DND-41 (cell line): ENCODE results near the gene ACSF3.

Source experiments
- ATAC-seq: fragments of 200-7000 bp; cut with Tn5 transposase; 3 replicates; pipeline ENCODE4 v1.9.1; 2021; ENCODE audit warnings: low read depth; ENCODE audit not compliant: insufficient read depth
- DNase-seq: peaks from one replicate; pipeline ENCODE4 v3.0.0-alpha.2; 2020
- H2AFZ ChIP-seq: 2 replicates; pipeline ENCODE4 v1.6.0; 2012; ENCODE audit warnings: low read depth, low read length
- H3K27ac ChIP-seq: 2 replicates; pipeline ENCODE4 v1.5.1; 2012; ENCODE audit warnings: low read length, inconsistent platforms
- H3K27me3 ChIP-seq: fragments of 200-600 bp; sonication (generic); 2 replicates; pipeline ENCODE4 v1.6.0; 2012; ENCODE audit warnings: low read length, mild to moderate bottlenecking, inconsistent platforms; ENCODE audit not compliant: insufficient read depth, poor library complexity
- H3K36me3 ChIP-seq: 2 replicates; pipeline ENCODE4 v1.5.1; 2012; ENCODE audit warnings: low read length, inconsistent platforms; ENCODE audit not compliant: insufficient read depth
- H3K4me1 ChIP-seq: 2 replicates; pipeline ENCODE4 v1.5.1; 2012; ENCODE audit warnings: mild to moderate bottlenecking, low read length; ENCODE audit not compliant: insufficient read depth
- H3K4me2 ChIP-seq: 2 replicates; pipeline ENCODE4 v1.6.0; 2012; ENCODE audit warnings: mild to moderate bottlenecking, moderate library complexity, low read length, inconsistent platforms; ENCODE audit not compliant: insufficient read depth
- H3K4me3 ChIP-seq, 2 experiments: fragments of 200-600 bp in 1 of 2; shearing (Covaris generic) in 1 of 2; 2 replicates each; pipeline ENCODE4 v1.5.1; 2012 to 2016; ENCODE audit warnings: inconsistent platforms in 2 of 2, low read length in 2 of 2, mild to moderate bottlenecking in 2 of 2, low read depth in 1 of 2, moderate library complexity in 1 of 2
- H3K79me2 ChIP-seq: 2 replicates; pipeline ENCODE4 v1.6.0; 2012; ENCODE audit warnings: low read length, inconsistent platforms; ENCODE audit not compliant: insufficient read depth
- H3K9ac ChIP-seq: 2 replicates; pipeline ENCODE4 v1.6.0; 2012; ENCODE audit warnings: low read depth, mild to moderate bottlenecking, inconsistent platforms, low read length, moderate library complexity
- H3K9me3 ChIP-seq: 2 replicates; pipeline ENCODE4 v1.5.1; 2012; ENCODE audit warnings: low read length, moderate library complexity, mild to moderate bottlenecking, inconsistent platforms; ENCODE audit not compliant: insufficient read depth, severe bottlenecking
- H4K20me1 ChIP-seq: 2 replicates; pipeline ENCODE4 v1.6.0; 2012; ENCODE audit warnings: low read length; ENCODE audit not compliant: insufficient read depth
- CTCF ChIP-seq: IDR thresholded peaks from 2 replicates; pipeline ENCODE4 v1.5.1; 2012; ENCODE audit warnings: borderline replicate concordance, low read length, moderate library complexity, mild to moderate bottlenecking; ENCODE audit not compliant: poor library complexity, severe bottlenecking; ENCODE audit errors: extremely low read depth
- EZH2 ChIP-seq: IDR thresholded peaks from 3 replicates; pipeline ENCODE4 v1.6.1; 2012; ENCODE audit warnings: borderline replicate concordance, low read depth, mild to moderate bottlenecking, moderate library complexity, low read length, inconsistent platforms; ENCODE audit not compliant: severe bottlenecking

The ACSF3 gene

GRCh38 chr16:89052191-89052889 lies 41.3 kb upstream of the ACSF3 start:
- Histone ChIP-seq H3K36me3 (no peaks in the 10 kb centered on the region), H3K9ac (no peak overlapping the region), H3K27ac (no peak overlapping the region), H3K27me3 (no peaks in the 10 kb centered on the region), H3K4me3 (no peak overlapping the region), H2AFZ (no peak overlapping the region), H3K4me1 (no peaks in the 10 kb centered on the region), H4K20me1 (no peaks in the 10 kb centered on the region; the same call in 1 of the 2 replicates), H3K9me3 (no peaks in the 10 kb centered on the region), H3K79me2 (no peaks in the 10 kb centered on the region), H3K4me2 (no peak overlapping the region)
- no peak for TF ChIP-seq EZH2
- DNase-seq (no peak), ATAC-seq (no peak)

GRCh38 chr16:89052890-89053724 lies 40.5 kb upstream of the ACSF3 start:
- no peak for DNase-seq
- H3K4me2 ChIP-seq: no peak overlapping the region
- H3K9me3 ChIP-seq: no peaks in the 10 kb centered on the region
- no peak overlapping the region for H3K9ac ChIP-seq
- H3K4me3 ChIP-seq: no peak overlapping the region
- no peaks in the 10 kb centered on the region; the same call in 1 of the 2 replicates for H4K20me1 ChIP-seq
- H3K4me1 ChIP-seq: no peaks in the 10 kb centered on the region
- TF ChIP-seq CTCF: no peak
- TF ChIP-seq EZH2: no peak
- no peaks in the 10 kb centered on the region for H3K27me3 ChIP-seq
- H3K27ac ChIP-seq: no peak overlapping the region
- H3K36me3 ChIP-seq: no peaks in the 10 kb centered on the region
- H2AFZ ChIP-seq: no peak overlapping the region
- no peak for ATAC-seq
- no peaks in the 10 kb centered on the region for H3K79me2 ChIP-seq

DNA sequence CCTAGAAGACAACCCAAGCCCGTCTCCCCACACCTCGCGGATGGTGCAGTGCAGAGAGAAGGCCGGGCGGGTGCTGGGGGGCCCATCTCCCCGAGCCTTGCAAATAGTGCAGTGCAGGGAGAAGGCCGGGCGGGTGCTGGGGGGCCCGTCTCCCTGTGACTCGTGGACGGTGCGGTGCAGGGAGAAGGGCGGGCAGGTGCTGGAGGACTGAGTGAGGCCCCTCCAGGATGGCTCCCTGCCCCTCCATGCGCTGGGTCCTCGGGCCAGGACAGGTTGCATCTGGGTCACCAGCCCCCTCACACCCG lies 40.0 kb upstream of the ACSF3 start:
- Histone ChIP-seq H3K9me3 (no peaks in the 10 kb centered on the region), H4K20me1 (no peaks in the 10 kb centered on the region; the same call in 1 of the 2 replicates), H3K4me2 (no peak overlapping the region), H2AFZ (no peak overlapping the region), H3K4me1 (no peaks in the 10 kb centered on the region), H3K36me3 (no peaks in the 10 kb centered on the region), H3K4me3 (no peak overlapping the region), H3K27me3 (no peaks in the 10 kb centered on the region), H3K9ac (no peak overlapping the region), H3K79me2 (no peaks in the 10 kb centered on the region), H3K27ac (no peak overlapping the region)
- no peak for DNase-seq
- no peak for ATAC-seq
- TF ChIP-seq EZH2 (no peak), CTCF (no peak)

- Histone ChIP-seq H3K79me2 (no peaks in the 10 kb centered on the region), H2AFZ (no peak overlapping the region), H3K36me3 (no peaks in the 10 kb centered on the region), H3K9ac (no peak overlapping the region), H3K4me2 (no peak overlapping the region), H3K27me3 (no peaks in the 10 kb centered on the region), H4K20me1 (no peaks in the 10 kb centered on the region; the same call in 1 of the 2 replicates), H3K4me1 (no peaks in the 10 kb centered on the region), H3K27ac (no peak overlapping the region), H3K4me3 (no peak overlapping the region), H3K9me3 (no peaks in the 10 kb centered on the region)
- DNase-seq (no peak), ATAC-seq (no peak)
- TF ChIP-seq CTCF: no peak
- no peak for TF ChIP-seq EZH2
Measured at GRCh38 chr16:89054261-89054661, 39.4 kb upstream of the ACSF3 start.
